ENCODE results near the gene VSTM1. TPM values are rescaled to one million over a fixed set of nuclear protein-coding genes. Genes with fewer than 3 reads are reported as not detected.
"Not testable (repeated sequence)": the region's sequence is repeated elsewhere in the genome, so short reads cannot be mapped to it uniquely, and the experiment has no call there.

Gene VSTM1
- total RNA-seq, 1 donor from 2014 or later = not detected

- DNase-seq (no peak), ATAC-seq (ENCODE audit: low read depth) (no peak)
- Mint-ChIP-seq H3K4me1 (no peaks in the 10 kb centered on the region), H3K36me3 (ENCODE audit: low read depth) (no peaks in the 10 kb centered on the region), H3K27ac (no peak overlapping the region), H3K27me3 (peaks cover 16% of the 10 kb centered on the region), H3K4me3 (no peak overlapping the region), H3K9me3 (no peaks in the 10 kb centered on the region)
- POLR2A ChIA-PET = no interaction called here
- intact Hi-C loops (cut with micrococcal nuclease) = no loop called here
- no peak for TF ChIP-seq CTCF (IDR thresholded peaks at IDR 0.05)
- CTCF ChIA-PET = no interaction called here
Observed at GRCh38 chr19:54041969-54042606, 21.6 kb downstream of the VSTM1 start.

GRCh38 chr19:54040003-54040402 is 23.7 kb downstream of the VSTM1 start:
- Mint-ChIP-seq H3K4me1 (no peaks in the 10 kb centered on the region), H3K27me3 (peaks cover 13% of the 10 kb centered on the region), H3K27ac (no peak overlapping the region), H3K4me3 (no peak overlapping the region), H3K9me3 (no peaks in the 10 kb centered on the region), H3K36me3 (ENCODE audit: low read depth) (no peaks in the 10 kb centered on the region)
- TF ChIP-seq CTCF (IDR thresholded peaks at IDR 0.05) = no peak
- no peak for DNase-seq
- CTCF ChIA-PET = no interaction called here
- POLR2A ChIA-PET = no interaction called here
- intact Hi-C loops (cut with micrococcal nuclease) = no loop called here
- ATAC-seq (ENCODE audit: low read depth) = no peak

- H3K4me1 Mint-ChIP-seq; POLR2A ChIA-PET; H3K27ac Mint-ChIP-seq; H3K36me3 Mint-ChIP-seq (ENCODE audit: low read depth); ATAC-seq (ENCODE audit: low read depth); H3K27me3 Mint-ChIP-seq; H3K9me3 Mint-ChIP-seq; DNase-seq; intact Hi-C loops (cut with micrococcal nuclease); H3K4me3 Mint-ChIP-seq; CTCF ChIA-PET: not testable (repeated sequence)
Observed at GRCh38 chr19:54036542-54036941, 27.2 kb downstream of the VSTM1 start.

GRCh38 chr19:54035215-54036178 is 28.2 kb downstream of the VSTM1 start:
- POLR2A ChIA-PET = no interaction called here

More at GRCh38 chr19:54035215-54036178, 28.2 kb downstream of the VSTM1 start:
- ATAC-seq (ENCODE audit: low read depth) = no peak
- Mint-ChIP-seq H3K27me3 (peaks cover 7% of the 10 kb centered on the region), H3K4me1 (no peaks in the 10 kb centered on the region), H3K36me3 (ENCODE audit: low read depth) (no peaks in the 10 kb centered on the region), H3K9me3 (no peaks in the 10 kb centered on the region), H3K27ac (no peak overlapping the region), H3K4me3 (no peak overlapping the region)
- intact Hi-C loops (cut with micrococcal nuclease) = no loop called here
- DNase-seq = no peak
- CTCF ChIA-PET = interaction anchor here (1.1 kb wide), 1 partner anchor 194 kb away, joined by 3 read pairs; no protein-coding TSS in a partner anchor
- TF ChIP-seq CTCF (IDR thresholded peaks at IDR 0.05) = no peak

All from activated B cell treated with CpG ODN at 0.5 μM for 24 hours (primary cell).